IMR-90 (cell line): ENCODE results near the gene DUOX2. TPM values are rescaled to one million over a fixed set of nuclear protein-coding genes. Genes with fewer than 3 reads are reported as not detected.

Experiments used
- ATAC-seq: fragments of 200-7000 bp; cut with Tn5 transposase; 2 replicates; pipeline ENCODE4 v1.9.1; 2020; ENCODE audit warnings: low read depth, mild to moderate bottlenecking, moderate library complexity
- BruUV-seq: library from RNA; stranded (reverse); fragments of 400-500 nt; replicated peaks from 2 replicates; lab custom pipeline; 2021; lab: Mats Ljungman, UMichigan
- CTCF ChIA-PET: fragments of 300-600 bp; formaldehyde crosslinking; extraction: SDS; loops from one replicate; lab custom pipeline; 2021; ENCODE audit warnings: antibody characterized with exemption; lab: Yijun Ruan, JAX
- POLR2A ChIA-PET: fragments of 300-600 bp; sonication (Branson Sonifier 250); formaldehyde crosslinking; loops from one replicate; lab custom pipeline; 2022; ENCODE audit warnings: antibody characterized with exemption; ENCODE audit not compliant: unreplicated experiment; lab: Charles Lee
- DNase-seq: peaks from one replicate; pipeline ENCODE4 v3.0.0; 2013
- H2AFZ ChIP-seq: replicated peaks from 2 replicates; pipeline ENCODE3; 2013; ENCODE audit warnings: low read length, mild to moderate bottlenecking; ENCODE audit not compliant: poor library complexity
- H2AK5ac ChIP-seq: 2 replicates; pipeline ENCODE4 v1.6.1; 2013; ENCODE audit warnings: low read depth, low read length, inconsistent platforms
- H2AK9ac ChIP-seq: replicated peaks from 2 replicates; pipeline ENCODE3; 2013; ENCODE audit warnings: mild to moderate bottlenecking, low read depth, low read length, moderate library complexity; ENCODE audit not compliant: poor library complexity
- H2BK120ac ChIP-seq: 2 replicates; pipeline ENCODE4 v1.6.1; 2013; ENCODE audit warnings: low read depth, low read length, inconsistent platforms
- H2BK15ac ChIP-seq: 3 replicates; pipeline ENCODE4 v1.6.1; 2013; ENCODE audit warnings: low read depth, low read length, inconsistent platforms
- H2BK20ac ChIP-seq: 2 replicates; pipeline ENCODE4 v1.6.1; 2013; ENCODE audit warnings: low read depth, mild to moderate bottlenecking, inconsistent platforms, low read length, moderate library complexity
- H2BK5ac ChIP-seq: 2 replicates; pipeline ENCODE4 v1.6.1; 2013; ENCODE audit warnings: mild to moderate bottlenecking, low read depth, low read length, inconsistent platforms; ENCODE audit not compliant: poor library complexity, severe bottlenecking
- H3K14ac ChIP-seq: replicated peaks from 2 replicates; pipeline ENCODE4 v1.6.1; 2013; ENCODE audit warnings: low read depth, low read length, inconsistent platforms
- H3K18ac ChIP-seq: 2 replicates; pipeline ENCODE4 v1.6.1; 2013; ENCODE audit warnings: low read depth, low read length, control low read depth
- H3K23ac ChIP-seq: 2 replicates; pipeline ENCODE4 v1.6.1; 2013; ENCODE audit warnings: low read depth, low read length, inconsistent platforms
- H3K27ac ChIP-seq: 2 replicates; pipeline ENCODE4 v1.5.1; 2013; ENCODE audit warnings: mild to moderate bottlenecking, control low read depth, low read length; ENCODE audit not compliant: insufficient read depth
- H3K27me3 ChIP-seq: 2 replicates; pipeline ENCODE4 v1.6.1; 2013; ENCODE audit warnings: low read length; ENCODE audit not compliant: control insufficient read depth, insufficient read depth
- H3K36me3 ChIP-seq: 2 replicates; pipeline ENCODE4 v1.6.1; 2013; ENCODE audit warnings: low read length, mixed read lengths; ENCODE audit not compliant: control insufficient read depth, insufficient read depth
- H3K4ac ChIP-seq: 2 replicates; pipeline ENCODE4 v1.6.1; 2013; ENCODE audit warnings: low read depth, low read length, inconsistent platforms
- H3K4me1 ChIP-seq: 2 replicates; pipeline ENCODE4 v1.6.1; 2013; ENCODE audit warnings: low read length, mixed read lengths; ENCODE audit not compliant: control insufficient read depth, insufficient read depth
- H3K4me2 ChIP-seq: 2 replicates; pipeline ENCODE4 v1.6.1; 2013; ENCODE audit warnings: low read depth, mild to moderate bottlenecking, control low read depth, low read length, moderate library complexity
- H3K4me3 ChIP-seq: 2 replicates; pipeline ENCODE4 v1.5.1; 2013; ENCODE audit warnings: low read depth, mild to moderate bottlenecking, control low read depth, low read length, moderate library complexity; ENCODE audit not compliant: insufficient read depth
- H3K56ac ChIP-seq: 2 replicates; pipeline ENCODE4 v1.6.1; 2013; ENCODE audit warnings: low read length, inconsistent platforms; ENCODE audit not compliant: insufficient read depth; ENCODE audit errors: extremely low read depth
- H3K79me1 ChIP-seq, 2 experiments: 2 replicates each; pipeline ENCODE4 v1.6.1; 2013; ENCODE audit warnings: low read length in 2 of 2, inconsistent platforms in 1 of 2, low read depth in 1 of 2
- H3K9ac ChIP-seq: 2 replicates; pipeline ENCODE4 v1.6.1; 2013; ENCODE audit warnings: low read depth, low read length, control low read depth
- H3K9me1 ChIP-seq: 2 replicates; pipeline ENCODE4 v1.6.1; 2013; ENCODE audit warnings: low read length, inconsistent platforms; ENCODE audit not compliant: insufficient read depth
- H3K9me3 ChIP-seq: 2 replicates; pipeline ENCODE4 v1.6.1; 2013; ENCODE audit warnings: low read length; ENCODE audit not compliant: control insufficient read depth, insufficient read depth
- H4K20me1 ChIP-seq: 2 replicates; pipeline ENCODE4 v1.6.1; 2013; ENCODE audit warnings: low read length, inconsistent platforms; ENCODE audit not compliant: insufficient read depth
- H4K5ac ChIP-seq: 2 replicates; pipeline ENCODE4 v1.6.1; 2013; ENCODE audit warnings: mild to moderate bottlenecking, low read depth, low read length, control low read depth
- H4K8ac ChIP-seq, 2 experiments: 2 replicates each; pipeline ENCODE4 v1.6.1; 2013; ENCODE audit warnings: low read depth in 2 of 2, low read length in 2 of 2, control low read depth in 1 of 2, inconsistent platforms in 1 of 2
- H4K91ac ChIP-seq: 2 replicates; pipeline ENCODE4 v1.6.1; 2013; ENCODE audit warnings: low read depth, low read length, inconsistent platforms; ENCODE audit not compliant: insufficient read depth
- BHLHE40 ChIP-seq: fragments of 150-350 bp; IDR thresholded peaks from 2 replicates; pipeline ENCODE4 v1.6.1; 2016; ENCODE audit warnings: mild to moderate bottlenecking, low read depth, low read length
- CEBPB ChIP-seq: IDR thresholded peaks from 2 replicates; pipeline ENCODE4 v1.6.1; 2012; ENCODE audit warnings: low read depth, low read length, improper control_type of control experiment
- CHD1 ChIP-seq: IDR thresholded peaks from 2 replicates; pipeline ENCODE4 v1.6.1; 2012; ENCODE audit warnings: low read depth, low read length, improper control_type of control experiment
- CTCF ChIP-seq: conservative IDR thresholded peaks from 2 replicates; pipeline ENCODE4 v1.5.1; 2012; ENCODE audit warnings: mild to moderate bottlenecking, low read depth, low read length, improper control_type of control experiment
- FOS ChIP-seq: fragments of 150-350 bp; IDR thresholded peaks from 2 replicates; pipeline ENCODE4 v1.6.1; 2016; ENCODE audit warnings: low read depth, low read length
- MAFK ChIP-seq: IDR thresholded peaks from 2 replicates; pipeline ENCODE4 v1.6.1; 2012; ENCODE audit warnings: low read depth, low read length, improper control_type of control experiment
- MAZ ChIP-seq: IDR thresholded peaks from 2 replicates; pipeline ENCODE4 v1.6.1; 2012; ENCODE audit warnings: low read depth, mild to moderate bottlenecking, low read length, improper control_type of control experiment, moderate library complexity, borderline replicate concordance
- MXI1 ChIP-seq: IDR thresholded peaks from 2 replicates; pipeline ENCODE4 v1.6.1; 2012; ENCODE audit warnings: low read depth, mild to moderate bottlenecking, low read length, moderate library complexity, borderline replicate concordance
- NFE2L2 ChIP-seq: fragments of 150-350 bp; IDR thresholded peaks from 2 replicates; pipeline ENCODE4 v1.6.1; 2016; ENCODE audit warnings: low read depth, mild to moderate bottlenecking, low read length
- POLR2A ChIP-seq: IDR thresholded peaks from 2 replicates; pipeline ENCODE4 v1.6.1; 2012; ENCODE audit warnings: mild to moderate bottlenecking, low read depth, low read length
- RAD21 ChIP-seq: IDR thresholded peaks from 2 replicates; pipeline ENCODE4 v1.6.1; 2012; ENCODE audit warnings: low read length, improper control_type of control experiment
- RCOR1 ChIP-seq: IDR thresholded peaks from 2 replicates; pipeline ENCODE4 v1.6.1; 2012; ENCODE audit warnings: mild to moderate bottlenecking, low read length, improper control_type of control experiment; ENCODE audit not compliant: insufficient replicate concordance
- RFX5 ChIP-seq: IDR thresholded peaks from 2 replicates; pipeline ENCODE4 v1.8.0; 2012; ENCODE audit warnings: low read depth, mild to moderate bottlenecking, low read length, moderate library complexity
- SMC3 ChIP-seq: fragments of 150-350 bp; IDR thresholded peaks from 2 replicates; pipeline ENCODE4 v1.6.1; 2016; ENCODE audit warnings: low read depth, mild to moderate bottlenecking, antibody characterized with exemption, low read length, moderate library complexity
- WGBS, 2 experiments: methylation state at CpG; one replicate each; pipeline versions ENCODE4 v1.1.5 to v1.1.7; 2013; ENCODE audit warnings: missing lambda C conversion rate in 2 of 2; ENCODE audit not compliant: insufficient read length in 1 of 2; ENCODE audit errors: extremely low coverage in 2 of 2; 5-methylcytosine and 5-hydroxymethylcytosine counted together
- dilution Hi-C: fragments of 300-500 bp; cut with HindIII; formaldehyde crosslinking; loops from one replicate; pipeline ENCODE4 v1.14.3; 2018; ENCODE audit warnings: low sequenced_read_pairs; ENCODE audit not compliant: unreplicated experiment
- in situ Hi-C: fragments of 300-500 bp; cut with MboI; formaldehyde crosslinking; loops from 3 replicates; pipeline ENCODE4 v1.14.3; 2019; ENCODE audit warnings: low sequenced_read_pairs, inconsistent platforms, mixed read lengths
- intact Hi-C: fragments of 100-400 bp; cut with micrococcal nuclease; formaldehyde crosslinking; loops from 2 replicates; pipeline ENCODE4 v1.10.0; 2022
- polyA plus RNA-seq, 3 experiments: library from polyadenylated mRNA; depleted of rRNA; stranded (reverse); fragments of >200 nt; gene quantifications; 2 replicates each; pipeline ENCODE4 v1.2.3, GENCODE V29; 2012; ENCODE audit warnings: low replicate concordance in 1 of 3
- total RNA-seq: library from RNA; depleted of rRNA; stranded (reverse); fragments of >200 nt; gene quantifications from 2 replicates; pipeline ENCODE4 v1.2.3, GENCODE V29; 2012
- TF ChIP-seq, protein P1 (sequence below): fragments of 150-350 bp; IDR thresholded peaks from 2 replicates; pipeline ENCODE4 v1.6.1; 2017; ENCODE audit warnings: mild to moderate bottlenecking, antibody characterized with exemption, low read length, low read depth
- TF ChIP-seq, protein P2 (sequence below): fragments of 150-350 bp; IDR thresholded peaks from 2 replicates; pipeline ENCODE4 v1.6.1; 2016; ENCODE audit warnings: low read depth, mild to moderate bottlenecking, low read length, moderate library complexity, borderline replicate concordance

DUOX2 gene
- total and polyA plus RNA-seq, 2 of the 4 experiments (the other 2 are of a cell fraction), result not detected

DNA sequence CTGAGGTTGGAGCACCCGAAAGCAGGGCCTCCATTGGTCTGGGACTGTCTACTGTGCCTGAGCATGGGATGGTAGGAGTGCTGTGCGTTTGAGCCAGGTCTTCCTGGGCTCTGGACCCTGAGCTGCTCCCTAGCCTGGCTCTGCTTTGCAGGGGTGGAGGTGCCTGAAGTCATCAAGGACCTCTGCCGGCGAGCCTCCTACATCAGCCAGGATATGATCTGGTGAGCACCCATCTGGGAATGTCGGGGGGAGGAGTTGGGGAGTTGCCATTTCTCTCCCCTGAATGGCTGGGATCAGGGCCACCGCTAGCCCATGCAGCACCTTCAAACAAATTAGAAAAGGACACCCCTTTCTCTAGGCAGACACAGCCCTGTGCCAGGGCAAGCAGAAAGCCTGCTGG, 36.5 kb upstream of the DUOX2 start:
- Histone ChIP-seq H4K91ac (no peak overlapping the region), H3K23ac (no peak overlapping the region), H3K4me3 (no peak overlapping the region), H2BK15ac (no peak overlapping the region), H3K36me3 (no peaks in the 10 kb centered on the region), H2AK5ac (no peak overlapping the region), H2BK20ac (no peak overlapping the region), H4K5ac (no peak overlapping the region), H3K4me2 (no peak overlapping the region), H3K56ac (no peak overlapping the region), H2BK120ac (no peak overlapping the region), H3K79me1 (no peaks in the 10 kb centered on the region), H3K18ac (no peak overlapping the region), H3K14ac (no peak overlapping the region), H3K9ac (no peak overlapping the region), H2BK5ac (no peak overlapping the region), H3K27me3 (no peaks in the 10 kb centered on the region), H3K9me1 (no peaks in the 10 kb centered on the region), H4K20me1 (no peaks in the 10 kb centered on the region), H2AFZ (no peak overlapping the region), H2AK9ac (no peak overlapping the region), H3K4me1 (no peaks in the 10 kb centered on the region; the same call in 1 of the 2 replicates), H3K27ac (no peak overlapping the region), H4K8ac (no peak overlapping the region), H3K9me3 (no peaks in the 10 kb centered on the region), H3K4ac (no peak overlapping the region)
- BruUV-seq, result no TSS peak
- DNase-seq, result peak; percentile 4
- intact Hi-C loops (no loop called here), in situ Hi-C loops (no loop called here), dilution Hi-C loops (no loop called here)
- TF ChIP-seq CHD1, result no peak
- TF ChIP-seq, protein P1, sequence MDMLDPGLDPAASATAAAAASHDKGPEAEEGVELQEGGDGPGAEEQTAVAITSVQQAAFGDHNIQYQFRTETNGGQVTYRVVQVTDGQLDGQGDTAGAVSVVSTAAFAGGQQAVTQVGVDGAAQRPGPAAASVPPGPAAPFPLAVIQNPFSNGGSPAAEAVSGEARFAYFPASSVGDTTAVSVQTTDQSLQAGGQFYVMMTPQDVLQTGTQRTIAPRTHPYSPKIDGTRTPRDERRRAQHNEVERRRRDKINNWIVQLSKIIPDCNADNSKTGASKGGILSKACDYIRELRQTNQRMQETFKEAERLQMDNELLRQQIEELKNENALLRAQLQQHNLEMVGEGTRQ, result no peak
- no peak for TF ChIP-seq POLR2A
- no peak for TF ChIP-seq RAD21
- no peak for TF ChIP-seq RCOR1
- no peak for TF ChIP-seq MAZ
- no peak for TF ChIP-seq MXI1
- TF ChIP-seq SMC3, result no peak
- no peak for TF ChIP-seq BHLHE40
- no peak for TF ChIP-seq CTCF
- no peak for TF ChIP-seq RFX5
- no peak for TF ChIP-seq MAFK
- no peak for TF ChIP-seq NFE2L2
- TF ChIP-seq, protein P2, sequence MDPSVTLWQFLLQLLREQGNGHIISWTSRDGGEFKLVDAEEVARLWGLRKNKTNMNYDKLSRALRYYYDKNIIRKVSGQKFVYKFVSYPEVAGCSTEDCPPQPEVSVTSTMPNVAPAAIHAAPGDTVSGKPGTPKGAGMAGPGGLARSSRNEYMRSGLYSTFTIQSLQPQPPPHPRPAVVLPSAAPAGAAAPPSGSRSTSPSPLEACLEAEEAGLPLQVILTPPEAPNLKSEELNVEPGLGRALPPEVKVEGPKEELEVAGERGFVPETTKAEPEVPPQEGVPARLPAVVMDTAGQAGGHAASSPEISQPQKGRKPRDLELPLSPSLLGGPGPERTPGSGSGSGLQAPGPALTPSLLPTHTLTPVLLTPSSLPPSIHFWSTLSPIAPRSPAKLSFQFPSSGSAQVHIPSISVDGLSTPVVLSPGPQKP, result no peak
- no peak for TF ChIP-seq FOS
- TF ChIP-seq CEBPB, result no peak
- 100% methylated on average over 1 of the region's 6 CpGs; no CpG with 5 or more reads in 1 of the 2 experiments for WGBS, 2 experiments
- POLR2A ChIA-PET, result no interaction called here
- CTCF ChIA-PET, result interaction anchor here (0.8 kb wide), 1 partner anchor 11 kb away, joined by 4 read pairs; no protein-coding TSS in a partner anchor
- no peak for ATAC-seq
